H1 (cell line): ENCODE data around the gene PANX1. TPM values are rescaled to one million over a fixed set of nuclear protein-coding genes. Genes with fewer than 3 reads are reported as not detected.

Experiments
- CTCF ChIA-PET: fragments of 300-600 bp; sonication (Branson Sonifier 250); formaldehyde crosslinking; loops from one replicate; lab custom pipeline; 2021; ENCODE audit not compliant: partially characterized antibody; lab: Charles Lee
- POLR2A ChIA-PET: fragments of 300-600 bp; sonication (Branson Sonifier 250); formaldehyde crosslinking; loops from one replicate; lab custom pipeline; 2021; ENCODE audit warnings: inconsistent platforms; ENCODE audit not compliant: partially characterized antibody; lab: Charles Lee
- DNase-seq, 2 experiments: peaks; one replicate each; pipeline versions ENCODE4 v3.0.0 to v3.0.0-alpha.2; 2010 to 2022; ENCODE audit warnings: low spot score in 2 of 2, low read depth in 1 of 2, mixed read lengths in 1 of 2
- FAIRE-seq: peaks from 2 replicates; lab custom pipeline; 2011; peaks lifted over from hg19 to GRCh38; lab: Jason Lieb, UNC
- H2AFZ ChIP-seq: 2 replicates; pipeline ENCODE4 v1.8.1; 2012; ENCODE audit warnings: low read length, inconsistent platforms
- H2AK5ac ChIP-seq: 2 replicates; pipeline ENCODE4 v1.6.1; 2013; ENCODE audit warnings: low read depth, low read length
- H2BK120ac ChIP-seq: replicated peaks from 2 replicates; pipeline ENCODE3; 2013; ENCODE audit warnings: low read depth, low read length, inconsistent platforms
- H2BK12ac ChIP-seq: 2 replicates; pipeline ENCODE4 v1.6.1; 2013; ENCODE audit warnings: low read depth, low read length
- H2BK15ac ChIP-seq: 2 replicates; pipeline ENCODE4 v1.6.1; 2013; ENCODE audit warnings: low read length
- H2BK20ac ChIP-seq: 2 replicates; pipeline ENCODE4 v1.6.1; 2013; ENCODE audit warnings: low read length
- H2BK5ac ChIP-seq: 2 replicates; pipeline ENCODE4 v1.6.1; 2013; ENCODE audit warnings: low read depth, low read length
- H3K14ac ChIP-seq: 2 replicates; pipeline ENCODE4 v1.6.1; 2013; ENCODE audit warnings: inconsistent platforms; ENCODE audit not compliant: insufficient read length
- H3K18ac ChIP-seq: 2 replicates; pipeline ENCODE4 v1.6.1; 2013; ENCODE audit warnings: low read length; ENCODE audit errors: extremely low read depth
- H3K23ac ChIP-seq: 2 replicates; pipeline ENCODE4 v1.6.1; 2013; ENCODE audit warnings: inconsistent platforms; ENCODE audit not compliant: insufficient read length
- H3K23me2 ChIP-seq: 2 replicates; pipeline ENCODE4 v1.6.1; 2013; ENCODE audit warnings: low read depth, low read length
- H3K27ac ChIP-seq: 2 replicates; pipeline ENCODE4 v1.6.1; 2011; ENCODE audit warnings: low read depth, low read length, inconsistent platforms
- H3K27me3 ChIP-seq, 4 experiments: replicated peaks in 1 of 4; 1 replicate in 1 of 4; 2 replicates in 3 of 4; pipeline versions ENCODE4 v1.6.1 to v1.8.1; 2011 to 2013; ENCODE audit warnings: low read length in 3 of 4, mild to moderate bottlenecking in 3 of 4, inconsistent platforms in 2 of 4, mixed read lengths in 2 of 4, moderate library complexity in 1 of 4; ENCODE audit not compliant: control insufficient read depth in 3 of 4, insufficient read depth in 3 of 4; ENCODE audit errors: extremely low read depth in 1 of 4
- H3K36me3 ChIP-seq, 4 experiments: 2 replicates each; pipeline versions ENCODE4 v1.6.1 to v1.8.1; 2011 to 2013; ENCODE audit warnings: mild to moderate bottlenecking in 4 of 4, low read length in 3 of 4, moderate library complexity in 2 of 4, control low read depth in 1 of 4, inconsistent platforms in 1 of 4; ENCODE audit not compliant: insufficient read depth in 4 of 4, control insufficient read depth in 2 of 4
- H3K4ac ChIP-seq: replicated peaks from 2 replicates; pipeline ENCODE3; 2013; ENCODE audit warnings: low read length, low read depth, mixed read lengths, inconsistent platforms; ENCODE audit not compliant: insufficient read length
- H3K4me1 ChIP-seq, 4 experiments: replicated peaks in 1 of 4; 1 replicate in 1 of 4; 2 replicates in 3 of 4; pipeline versions ENCODE4 v1.6.1 to v1.8.1; 2011 to 2013; ENCODE audit warnings: low read length in 3 of 4, inconsistent platforms in 2 of 4, mixed read lengths in 1 of 4; ENCODE audit not compliant: insufficient read depth in 4 of 4, control insufficient read depth in 3 of 4
- H3K4me2 ChIP-seq, 2 experiments: 2 replicates each; pipeline versions ENCODE4 v1.6.1 to v1.8.1; 2011 to 2013; ENCODE audit warnings: low read depth in 2 of 2, low read length in 2 of 2, control low read depth in 1 of 2, inconsistent platforms in 1 of 2, mild to moderate bottlenecking in 1 of 2; ENCODE audit not compliant: insufficient read depth in 1 of 2
- H3K4me3 ChIP-seq, 4 experiments: fragments of 200-600, 300-600 bp in 1 of 4; sonication (generic), shearing (Covaris generic), sonication (Bioruptor Twin) in 1 of 4; 2 replicates each; pipeline versions ENCODE4 v1.5.1 to v1.8.1; 2011 to 2016; ENCODE audit warnings: low read length in 4 of 4, low read depth in 3 of 4, control low read depth in 2 of 4, inconsistent platforms in 2 of 4, mild to moderate bottlenecking in 2 of 4, mixed read lengths in 1 of 4, moderate library complexity in 1 of 4; ENCODE audit not compliant: insufficient read depth in 2 of 4; ENCODE audit errors: extremely low read depth in 1 of 4
- H3K56ac ChIP-seq: replicated peaks from 2 replicates; pipeline ENCODE3; 2013; ENCODE audit warnings: low read depth, mild to moderate bottlenecking, mixed read lengths, low read length, inconsistent platforms; ENCODE audit not compliant: insufficient read length
- H3K79me1 ChIP-seq: 2 replicates; pipeline ENCODE4 v1.6.1; 2013; ENCODE audit warnings: low read depth, low read length, control low read depth
- H3K79me2 ChIP-seq, 2 experiments: 2 replicates each; pipeline versions ENCODE4 v1.6.1 to v1.8.1; 2012 to 2013; ENCODE audit warnings: low read length in 2 of 2, mild to moderate bottlenecking in 2 of 2, inconsistent platforms in 1 of 2; ENCODE audit not compliant: insufficient read depth in 2 of 2, control insufficient read depth in 1 of 2
- H3K9ac ChIP-seq, 4 experiments: replicated peaks in 1 of 4; 1 replicate in 1 of 4; 2 replicates in 3 of 4; pipeline versions ENCODE4 v1.6.1 to v1.8.1; 2011 to 2013; ENCODE audit warnings: low read depth in 3 of 4, low read length in 3 of 4, control low read depth in 2 of 4, mild to moderate bottlenecking in 2 of 4, moderate library complexity in 2 of 4, inconsistent platforms in 1 of 4; ENCODE audit errors: extremely low read depth in 1 of 4
- H3K9me3 ChIP-seq, 2 experiments: 2 replicates each; pipeline versions ENCODE4 v1.6.1 to v1.8.1; 2012 to 2013; ENCODE audit warnings: mild to moderate bottlenecking in 2 of 2, moderate library complexity in 2 of 2, control low read depth in 1 of 2, inconsistent platforms in 1 of 2, low read depth in 1 of 2, low read length in 1 of 2, mixed read lengths in 1 of 2; ENCODE audit not compliant: insufficient read depth in 2 of 2
- H4K20me1 ChIP-seq, 2 experiments: replicated peaks in 1 of 2; 2 replicates each; pipeline versions ENCODE3 to v1.8.1; 2011 to 2013; ENCODE audit warnings: inconsistent platforms in 2 of 2, low read length in 2 of 2, mild to moderate bottlenecking in 1 of 2; ENCODE audit not compliant: insufficient read depth in 2 of 2, control insufficient read depth in 1 of 2
- H4K5ac ChIP-seq: 2 replicates; pipeline ENCODE4 v1.6.1; 2013; ENCODE audit warnings: low read length, low read depth, mixed read lengths, inconsistent platforms; ENCODE audit not compliant: insufficient read length
- H4K8ac ChIP-seq: 2 replicates; pipeline ENCODE4 v1.8.0; 2013; ENCODE audit warnings: mild to moderate bottlenecking, moderate library complexity, low read length, inconsistent platforms; ENCODE audit not compliant: insufficient read depth; ENCODE audit errors: extremely low read depth
- H4K91ac ChIP-seq: replicated peaks from 2 replicates; pipeline ENCODE3; 2013; ENCODE audit warnings: low read length, mixed read lengths, inconsistent platforms; ENCODE audit not compliant: insufficient read length
- EP300 ChIP-seq, 2 experiments: IDR thresholded peaks; 1 replicate in 1 of 2; 2 replicates in 1 of 2; pipeline ENCODE4 v1.6.1; 2011 to 2012; ENCODE audit warnings: low read depth in 2 of 2, low read length in 2 of 2, mild to moderate bottlenecking in 2 of 2, borderline replicate concordance in 1 of 2, inconsistent platforms in 1 of 2, moderate library complexity in 1 of 2
- FOSL1 ChIP-seq: IDR thresholded peaks from 2 replicates; pipeline ENCODE4 v1.6.1; 2011; ENCODE audit warnings: mild to moderate bottlenecking, low read depth, low read length, moderate library complexity; ENCODE audit not compliant: insufficient read depth
- HDAC2 ChIP-seq, 2 experiments: fragments of 300-600 bp in 1 of 2; sonication (generic) in 1 of 2; IDR thresholded peaks; 2 replicates each; pipeline ENCODE4 v1.6.1; 2011 to 2012; ENCODE audit warnings: low read depth in 2 of 2, low read length in 2 of 2, mild to moderate bottlenecking in 2 of 2, moderate library complexity in 2 of 2, borderline replicate concordance in 1 of 2, inconsistent platforms in 1 of 2
- KDM4A ChIP-seq: IDR thresholded peaks from one replicate; pipeline ENCODE4 v1.7.1; 2012; ENCODE audit warnings: low read depth, mild to moderate bottlenecking, moderate library complexity, low read length, inconsistent platforms; ENCODE audit not compliant: severe bottlenecking
- PHF8 ChIP-seq: fragments of 200-600 bp; sonication (generic); conservative IDR thresholded peaks from 2 replicates; pipeline ENCODE4 v1.7.1; 2012; ENCODE audit warnings: low read depth, mild to moderate bottlenecking, inconsistent platforms, low read length, moderate library complexity
- POU5F1 ChIP-seq: IDR thresholded peaks from 2 replicates; pipeline ENCODE4 v1.6.1; 2011; ENCODE audit warnings: low read depth, mild to moderate bottlenecking, low read length, moderate library complexity
- RNF2 ChIP-seq: fragments of 200-900, 300-1000 bp; sonication (generic); IDR thresholded peaks from 2 replicates; pipeline ENCODE4 v1.7.1; 2016; ENCODE audit warnings: borderline replicate concordance, low read depth, mild to moderate bottlenecking, antibody characterized with exemption, low read length; ENCODE audit not compliant: poor library complexity, severe bottlenecking; ENCODE audit errors: missing control alignments
- SIX5 ChIP-seq: IDR thresholded peaks from 2 replicates; pipeline ENCODE4 v1.6.1; 2011; ENCODE audit warnings: mild to moderate bottlenecking, low read depth, low read length
- SP1 ChIP-seq: IDR thresholded peaks from 2 replicates; pipeline ENCODE4 v1.6.1; 2011; ENCODE audit warnings: low read depth, low read length
- WGBS, 2 experiments: shearing (Covaris generic) in 1 of 2; methylation state at CpG; one replicate each; pipeline versions ENCODE4 v1.1.6 to v1.1.7; 2013 to 2015; ENCODE audit warnings: low lambda C conversion rate in 2 of 2, mixed read lengths in 2 of 2, inconsistent platforms in 1 of 2, low coverage in 1 of 2, missing lambda C conversion rate in 1 of 2; ENCODE audit not compliant: insufficient replicate concordance in 2 of 2, insufficient coverage in 1 of 2, insufficient read length in 1 of 2; ENCODE audit errors: extremely low coverage in 1 of 2, missing lambda C conversion rate in 1 of 2; 5-methylcytosine and 5-hydroxymethylcytosine counted together
- polyA plus RNA-seq, 7 experiments: library from polyadenylated mRNA; depleted of rRNA in 3 of 7; stranded (reverse) in 5 of 7; unstranded in 2 of 7; fragments of >200 nt in 5 of 7; fragments of 200-250 nt in 2 of 7; gene quantifications; 1 replicate in 5 of 7; 2 replicates in 1 of 7; 4 replicates in 1 of 7; pipeline versions ENCODE4 v1.2.1 to v1.2.3, GENCODE V29; 2011 to 2013; ENCODE audit warnings: missing spikeins in 2 of 7, mixed read lengths in 2 of 7
- total RNA-seq: library from RNA; stranded (reverse); fragmentation: NEBNext Ultra II Directional; extraction: Animal tissue kit (Norgen Biotek cat#: 25700); gene quantifications from 2 replicates; pipeline ENCODE4 v1.2.1, GENCODE V29; 2021

The PANX1 gene
- total and polyA plus RNA-seq, 2 of the 8 experiments (the other 6 are each of a cell fraction or from before 2014, with no cell fraction given) = 15.9 to 35.2 TPM

- Histone ChIP-seq H3K9ac (no peak overlapping the region), H2BK120ac (no peak overlapping the region), H3K4me1 (no peaks in the 10 kb centered on the region), H3K27ac (no peak overlapping the region), H3K18ac (no peak overlapping the region), H3K4ac (no peak overlapping the region), H4K8ac (no peak overlapping the region), H4K20me1 (no peaks in the 10 kb centered on the region), H3K23me2 (no peaks in the 10 kb centered on the region)
- ChIA-PET POLR2A (interaction anchor here (1.0 kb wide), 1 partner anchor 13 kb away, joined by 3 read pairs; no protein-coding TSS in a partner anchor), CTCF (interaction anchor here (1.2 to 2.5 kb wide), 4 partner anchors 12 to 39 kb away, joined by 3 to 22 read pairs (median 8); no protein-coding TSS in a partner anchor)
- TF ChIP-seq KDM4A = no peak
- TF ChIP-seq SP1 = no peak
- TF ChIP-seq POU5F1 = no peak
- no peak for TF ChIP-seq SIX5
- TF ChIP-seq RNF2 = no peak
- no peak for TF ChIP-seq FOSL1
- TF ChIP-seq PHF8 = no peak
- no peak for TF ChIP-seq EP300 (IDR thresholded peaks at IDR 0.05; ENCODE audit: borderline replicate concordance in 1 of 2, low read depth in 2 of 2, low read length in 2 of 2)
- no peak for TF ChIP-seq HDAC2 (IDR thresholded peaks at IDR 0.05; ENCODE audit: borderline replicate concordance in 1 of 2, low read depth in 2 of 2, low read length in 2 of 2)
- TF ChIP-seq, all 59 proteins: peak for 0
- Histone ChIP-seq H3K79me1 (no peaks in the 10 kb centered on the region), H3K4me3 (no peak overlapping the region), H3K14ac (no peak overlapping the region), H3K56ac (no peak overlapping the region), H4K91ac (no peak overlapping the region), H3K9me3 (no peaks in the 10 kb centered on the region), H3K4me2 (no peak overlapping the region), H2BK5ac (no peak overlapping the region), H4K5ac (no peak overlapping the region), H2BK12ac (no peak overlapping the region), H3K27me3 (no peaks in the 10 kb centered on the region), H2AK5ac (no peak overlapping the region), H2BK20ac (no peak overlapping the region), H2AFZ (no peak overlapping the region), H3K36me3 (no peaks in the 10 kb centered on the region), H3K79me2 (no peaks in the 10 kb centered on the region), H2BK15ac (no peak overlapping the region), H3K23ac (no peak overlapping the region)
- WGBS, 2 experiments = 82% methylated on average over 3 of the region's 3 CpGs; no CpG with 5 or more reads in 1 of the 2 experiments
- FAIRE-seq = no peak
- DNase-seq = no peak
Measured at GRCh38 chr11:94198718-94199117, 70.1 kb downstream of the PANX1 start.
